Progenitor cell of endocrine pancreas (in vitro differentiated cells): ENCODE measurements around the gene PARP16. TPM values are rescaled to one million over a fixed set of nuclear protein-coding genes. Genes with fewer than 3 reads are reported as not detected.

ENCODE experiments used
- DNase-seq: peaks from one replicate; pipeline ENCODE4 v3.0.0; 2021; ENCODE audit warnings: low spot score; ENCODE audit not compliant: unreplicated experiment
- H3K27ac Mint-ChIP-seq: 2 replicates; pipeline ENCODE4 v1.8.0; 2021; ENCODE audit warnings: mild to moderate bottlenecking, moderate library complexity, mixed read lengths
- H3K27me3 Mint-ChIP-seq: 2 replicates; pipeline ENCODE4 v1.8.0; 2021; ENCODE audit warnings: mixed read lengths
- H3K36me3 Mint-ChIP-seq: 2 replicates; pipeline ENCODE4 v1.8.0; 2022; ENCODE audit warnings: mixed read lengths; ENCODE audit not compliant: insufficient read depth
- H3K4me1 Mint-ChIP-seq: 2 replicates; pipeline ENCODE4 v1.8.0; 2021; ENCODE audit warnings: low read depth, mixed read lengths
- H3K4me3 Mint-ChIP-seq: 2 replicates; pipeline ENCODE4 v1.8.0; 2021; ENCODE audit warnings: low read depth, mild to moderate bottlenecking, moderate library complexity, mixed read lengths
- H3K9me3 Mint-ChIP-seq: 2 replicates; pipeline ENCODE4 v1.8.0; 2021; ENCODE audit warnings: low read depth, mixed read lengths
- CTCF ChIP-seq: fragments of 200-600 bp; sonication (generic); IDR thresholded peaks from one replicate; pipeline ENCODE4 v1.5.0; 2021; ENCODE audit warnings: antibody characterized with exemption, mild to moderate bottlenecking; ENCODE audit not compliant: unreplicated experiment
- total RNA-seq: library from RNA; stranded (reverse); gene quantifications from 2 replicates; pipeline ENCODE4 v1.2.1, GENCODE V29; 2021

Gene PARP16
- total RNA-seq, 1 donor from 2014 or later: 10.5 TPM

- DNase-seq: no peak
- peak overlapping the region; percentile 6 for H3K27ac Mint-ChIP-seq
- peaks cover 3% of the 10 kb centered on the region for H3K27me3 Mint-ChIP-seq
- peaks cover 4% of the 10 kb centered on the region for H3K4me1 Mint-ChIP-seq
- H3K9me3 Mint-ChIP-seq: no peaks in the 10 kb centered on the region
- H3K36me3 Mint-ChIP-seq: peaks cover 3% of the 10 kb centered on the region
- H3K4me3 Mint-ChIP-seq: no peak overlapping the region
- TF ChIP-seq CTCF: no peak
These were observed 36.4 kb upstream of the PARP16 start for GRCh38 chr15:65323071-65323511.

GRCh38 chr15:65318870-65319356, 32.2 kb upstream of the PARP16 start:
- peak; percentile 94 for TF ChIP-seq CTCF
- no peaks in the 10 kb centered on the region for H3K36me3 Mint-ChIP-seq
- DNase-seq: peak; percentile 81
- no peaks in the 10 kb centered on the region for H3K4me1 Mint-ChIP-seq
- H3K27me3 Mint-ChIP-seq: peaks cover 5% of the 10 kb centered on the region
- H3K4me3 Mint-ChIP-seq: no peak overlapping the region
- H3K27ac Mint-ChIP-seq: no peak overlapping the region
- H3K9me3 Mint-ChIP-seq: no peaks in the 10 kb centered on the region

DNA sequence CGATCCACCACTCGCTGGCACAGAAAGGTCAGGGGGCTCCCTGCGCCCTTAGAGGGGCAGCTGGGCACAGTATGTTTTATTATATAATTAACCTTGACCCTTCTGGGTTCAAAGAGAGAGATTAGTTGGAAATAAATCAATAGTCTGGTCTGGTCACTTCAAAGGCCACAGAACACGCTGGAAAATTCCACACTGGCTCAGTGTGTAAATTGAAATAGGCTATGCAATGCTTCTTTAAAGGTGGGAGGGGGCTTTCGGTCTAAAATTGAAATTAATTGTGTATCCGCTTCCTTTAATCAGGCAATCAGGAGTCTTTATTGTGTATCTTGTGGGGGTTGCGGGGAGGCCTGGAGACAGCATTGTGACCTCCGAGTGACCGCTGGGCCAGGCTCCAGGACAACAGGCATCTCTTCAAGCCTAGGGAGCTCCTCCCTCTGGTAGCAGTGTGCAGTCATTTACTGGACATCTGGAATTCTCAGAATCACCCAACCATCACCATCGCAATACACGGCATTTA, 25.8 kb upstream of the PARP16 start:
- Mint-ChIP-seq H3K27ac (peak overlapping the region; percentile 69), H3K36me3 (no peaks in the 10 kb centered on the region), H3K4me3 (no peak overlapping the region), H3K4me1 (peaks cover 15% of the 10 kb centered on the region), H3K27me3 (peaks cover 2% of the 10 kb centered on the region), H3K9me3 (no peaks in the 10 kb centered on the region)
- DNase-seq: no peak
- no peak for TF ChIP-seq CTCF

DNA sequence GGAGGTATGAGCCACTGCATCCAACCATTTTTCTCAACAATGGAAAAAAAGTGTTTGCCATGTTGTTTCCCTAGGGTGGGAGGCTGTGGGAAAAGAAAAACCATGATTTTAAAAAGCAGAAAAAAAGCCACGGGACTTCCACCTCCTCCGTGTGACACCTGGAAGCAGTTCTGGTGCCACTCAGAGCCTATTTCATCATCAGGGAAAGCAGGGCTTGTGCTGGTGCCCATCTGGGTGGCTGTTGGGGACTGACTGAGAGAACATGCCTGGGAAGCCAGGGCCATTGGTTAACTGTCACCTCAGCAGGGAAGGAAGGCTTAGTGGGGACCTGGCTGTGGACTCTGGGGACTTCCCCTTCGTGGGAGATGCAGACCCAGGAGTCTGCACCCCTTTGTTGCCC, 25.1 kb upstream of the PARP16 start:
- Mint-ChIP-seq H3K9me3 (no peaks in the 10 kb centered on the region), H3K27me3 (peaks cover 2% of the 10 kb centered on the region), H3K27ac (no peak overlapping the region), H3K36me3 (no peaks in the 10 kb centered on the region), H3K4me1 (peaks cover 15% of the 10 kb centered on the region), H3K4me3 (no peak overlapping the region)
- DNase-seq: no peak
- no peak for TF ChIP-seq CTCF

- Mint-ChIP-seq H3K36me3 (no peaks in the 10 kb centered on the region), H3K27ac (no peak overlapping the region), H3K4me3 (no peak overlapping the region), H3K9me3 (no peaks in the 10 kb centered on the region), H3K4me1 (peaks cover 15% of the 10 kb centered on the region), H3K27me3 (peaks cover 2% of the 10 kb centered on the region)
- no peak for DNase-seq
- no peak for TF ChIP-seq CTCF
These were observed 23.9 kb upstream of the PARP16 start for GRCh38 chr15:65310431-65311137.
